NT2/D1 (cell line): ENCODE data around the gene JAKMIP2.

ENCODE experiments used
- SUZ12 ChIP-seq: IDR thresholded peaks from 2 replicates; pipeline ENCODE4 v1.6.1; 2011; ENCODE audit not compliant: insufficient read length, insufficient read depth; ENCODE audit errors: extremely low read depth
- YY1 ChIP-seq: IDR thresholded peaks from 2 replicates; pipeline ENCODE4 v1.6.1; 2011; ENCODE audit not compliant: insufficient read length, insufficient read depth
- ZNF274 ChIP-seq: IDR thresholded peaks from 2 replicates; pipeline ENCODE4 v1.6.1; 2011; ENCODE audit warnings: mild to moderate bottlenecking, low read depth, low read length

DNA sequence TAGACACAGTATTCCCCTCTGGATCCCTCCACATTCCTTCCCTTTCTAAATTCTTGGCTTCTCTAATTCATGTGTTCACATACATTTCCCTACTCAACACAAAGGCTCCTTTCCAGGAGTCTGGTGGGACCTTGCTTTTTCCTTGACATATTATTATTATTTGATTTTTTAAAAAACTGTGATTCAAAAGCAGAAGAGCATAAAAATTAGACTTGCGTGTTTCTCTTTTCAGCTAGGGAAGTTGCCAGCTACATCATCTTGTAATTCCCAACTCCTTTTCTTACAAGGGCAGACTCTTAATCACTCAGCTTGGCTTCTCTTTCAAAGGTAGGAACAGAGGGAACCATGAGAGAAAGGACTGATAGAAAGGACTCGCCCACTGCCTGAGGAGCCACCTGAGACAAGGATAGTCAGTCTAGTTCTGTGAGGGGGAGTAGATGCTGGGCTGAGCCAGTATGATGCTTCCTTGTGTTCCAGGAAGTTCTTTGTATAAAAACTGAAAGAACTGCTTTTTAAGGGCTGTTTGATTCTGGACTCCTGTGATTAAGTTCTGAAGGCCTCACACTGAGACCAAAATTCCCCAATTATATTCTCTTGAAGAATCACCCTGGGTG is 221.7 kb downstream of the JAKMIP2 start:
- TF ChIP-seq ZNF274 (no peak), SUZ12 (no peak), YY1 (no peak)
